Sciatic nerve (tissue), 2 donors: ENCODE data around the gene ZMAT5. TPM values are rescaled to one million over a fixed set of nuclear protein-coding genes. Genes with fewer than 3 reads are reported as not detected.

Experiments used
- ATAC-seq: fragments of 200-7000 bp; cut with Tn5 transposase; one replicate; pipeline ENCODE4 v1.9.1; 2020; ENCODE audit warnings: mild to moderate bottlenecking, moderate library complexity
- DNase-seq: peaks from one replicate; pipeline ENCODE4 v3.0.0-alpha.2; 2020; ENCODE audit warnings: low spot score
- intact Hi-C: fragments of 100-400 bp; cut with DNase I; formaldehyde crosslinking; loops from one replicate; pipeline ENCODE4 v1.14.2; 2022
- total RNA-seq: library from RNA; stranded (reverse); fragmentation: NEBNext Ultra II Directional; extraction: Animal tissue kit (Norgen Biotek cat#: 25700); gene quantifications from one replicate; pipeline ENCODE4 v1.2.1, GENCODE V29; 2021
- donor health status: DM: no; HTN: no; CAD: no.
- donor health status: DM: no; HTN: no; CAD: no.

The ZMAT5 gene
- total RNA-seq, 1 donor from 2014 or later: 23.6 TPM

- DNase-seq: no peak
- ATAC-seq: no peak
- intact Hi-C loops: no loop called here
These were observed 47.6 kb downstream of the ZMAT5 start for GRCh38 chr22:29718949-29719898.

- intact Hi-C loops: no loop called here
- ATAC-seq (no peak), DNase-seq (no peak)
These were observed 49.0 kb downstream of the ZMAT5 start for GRCh38 chr22:29717789-29718188.

- DNase-seq (peak; percentile 80), ATAC-seq (peak; percentile 85)
- intact Hi-C loops: no loop called here
These were observed 49.8 kb downstream of the ZMAT5 start for GRCh38 chr22:29716814-29717545.

- DNase-seq (no peak), ATAC-seq (no peak)
- intact Hi-C loops: no loop called here
These were observed 51.1 kb downstream of the ZMAT5 start for GRCh38 chr22:29715705-29716104.

GRCh38 chr22:29715240-29715639 lies 51.6 kb downstream of the ZMAT5 start:
- DNase-seq: no peak
- intact Hi-C loops: no loop called here

GRCh38 chr22:29713156-29713727 lies 53.6 kb downstream of the ZMAT5 start:
- intact Hi-C loops: no loop called here
- ATAC-seq (no peak), DNase-seq (no peak)

More at GRCh38 chr22:29715240-29715639, 51.6 kb downstream of the ZMAT5 start:
- no peak for ATAC-seq

GRCh38 chr22:29712119-29712518 lies 54.7 kb downstream of the ZMAT5 start:
- no peak for ATAC-seq
- intact Hi-C loops: no loop called here
- no peak for DNase-seq

GRCh38 chr22:29710922-29711593 lies 55.7 kb downstream of the ZMAT5 start:
- DNase-seq: no peak
- intact Hi-C loops: no loop called here
- ATAC-seq: no peak

GRCh38 chr22:29710193-29710592 lies 56.6 kb downstream of the ZMAT5 start:
- ATAC-seq (no peak), DNase-seq (no peak)
- intact Hi-C loops: no loop called here

- DNase-seq (no peak), ATAC-seq (no peak)
- intact Hi-C loops: no loop called here
These were observed 59.3 kb downstream of the ZMAT5 start for GRCh38 chr22:29707471-29707870.

- DNase-seq: no peak
- no peak for ATAC-seq
- intact Hi-C loops: no loop called here
These were observed 59.8 kb downstream of the ZMAT5 start for GRCh38 chr22:29707010-29707409.

- intact Hi-C loops: no loop called here
- DNase-seq (no peak), ATAC-seq (no peak)
These were observed 60.3 kb downstream of the ZMAT5 start for GRCh38 chr22:29706486-29706885.

- intact Hi-C loops: no loop called here
- DNase-seq (no peak), ATAC-seq (no peak)
These were observed 61.2 kb downstream of the ZMAT5 start for GRCh38 chr22:29705651-29706050.

GRCh38 chr22:29704528-29705285 lies 62.1 kb downstream of the ZMAT5 start:
- DNase-seq (peak; percentile 70), ATAC-seq (peak; percentile 87)
- intact Hi-C loops: no loop called here

GRCh38 chr22:29703569-29704195 lies 63.1 kb downstream of the ZMAT5 start:
- ATAC-seq (no peak), DNase-seq (no peak)
- intact Hi-C loops: no loop called here

- DNase-seq: peak; percentile 68
- ATAC-seq: no peak
- intact Hi-C loops: no loop called here
These were observed 63.8 kb downstream of the ZMAT5 start for GRCh38 chr22:29702931-29703501.

- DNase-seq (no peak), ATAC-seq (no peak)
- intact Hi-C loops: no loop called here
These were observed 64.5 kb downstream of the ZMAT5 start for GRCh38 chr22:29702000-29702930.
